ENCODE data around the gene DDB1. TPM values are rescaled to one million over a fixed set of nuclear protein-coding genes. Genes with fewer than 3 reads are reported as not detected.

DDB1 gene
- total and polyA plus RNA-seq, 2 of the 4 experiments (the other 2 are of a cell fraction) = 221 to 412 TPM

GRCh38 chr11:61380884-61381283, 48.0 kb upstream of the DDB1 start:
- Histone ChIP-seq H3K4ac (ENCODE audit: low read depth, low read length) (no peak overlapping the region), H3K9ac (ENCODE audit: low read depth, low read length) (no peak overlapping the region), H2AFZ (replicated peaks; ENCODE audit: low read length, poor library complexity) (no peak overlapping the region), H2BK5ac (ENCODE audit: low read depth, low read length, poor library complexity, severe bottlenecking) (no peak overlapping the region), H4K5ac (ENCODE audit: low read depth, low read length) (no peak overlapping the region), H2AK9ac (replicated peaks; ENCODE audit: low read depth, low read length, poor library complexity) (no peak overlapping the region), H2BK120ac (ENCODE audit: low read depth, low read length) (no peak overlapping the region), H3K9me3 (ENCODE audit: control insufficient read depth, insufficient read depth, low read length) (no peaks in the 10 kb centered on the region), H3K9me1 (ENCODE audit: insufficient read depth, low read length) (peaks cover 3% of the 10 kb centered on the region; the same call in 1 of the 2 replicates), H4K20me1 (ENCODE audit: insufficient read depth, low read length) (no peaks in the 10 kb centered on the region; the same call in 1 of the 2 replicates), H3K27ac (ENCODE audit: insufficient read depth, low read length) (no peak overlapping the region), H3K27me3 (ENCODE audit: control insufficient read depth, insufficient read depth, low read length) (no peaks in the 10 kb centered on the region), H2AK5ac (ENCODE audit: low read depth, low read length) (no peak overlapping the region), H3K79me1 (ENCODE audit: low read depth in 1 of 2, low read length in 2 of 2) (peaks cover 0 to 4% of the 10 kb centered on the region in 2 experiments; a peak in 2 of 4 replicates), H4K8ac (ENCODE audit: low read depth in 2 of 2, low read length in 2 of 2) (no peak overlapping the region), H3K23ac (ENCODE audit: low read depth, low read length) (no peak overlapping the region), H3K18ac (ENCODE audit: low read depth, low read length) (no peak overlapping the region), H4K91ac (ENCODE audit: insufficient read depth, low read depth, low read length) (no peak overlapping the region), H3K4me2 (ENCODE audit: low read depth, low read length) (no peak overlapping the region), H3K36me3 (ENCODE audit: control insufficient read depth, insufficient read depth, low read length) (no peaks in the 10 kb centered on the region), H3K4me3 (ENCODE audit: insufficient read depth, low read depth, low read length) (no peak overlapping the region), H3K4me1 (ENCODE audit: control insufficient read depth, insufficient read depth, low read length) (peaks cover 11% of the 10 kb centered on the region), H2BK15ac (ENCODE audit: low read depth, low read length) (no peak overlapping the region), H3K56ac (ENCODE audit: extremely low read depth, insufficient read depth, low read length) (no peak overlapping the region), H2BK20ac (ENCODE audit: low read depth, low read length) (no peak overlapping the region), H3K14ac (replicated peaks; ENCODE audit: low read depth, low read length) (no peak overlapping the region)
- DNase-seq (no peak), ATAC-seq (ENCODE audit: low read depth) (no peak)
- ChIA-PET POLR2A (ENCODE audit: unreplicated experiment) (no interaction called here), CTCF (interaction anchor here (0.6 to 1.0 kb wide), 2 partner anchors 31 to 45 kb away, joined by 3 read pairs; no protein-coding TSS in a partner anchor)
- BruUV-seq (replicated peaks) = no TSS peak
- dilution Hi-C loops (cut with HindIII; ENCODE audit: low sequenced_read_pairs, unreplicated experiment) = no loop called here
- TF ChIP-seq FOS (IDR thresholded peaks at IDR 0.05; ENCODE audit: low read depth, low read length) = no peak
- no peak for TF ChIP-seq USF2 (IDR thresholded peaks at IDR 0.05; ENCODE audit: low read depth, low read length)
- TF ChIP-seq CHD1 (IDR thresholded peaks at IDR 0.05; ENCODE audit: low read depth, low read length) = no peak
- no peak for TF ChIP-seq RFX5 (IDR thresholded peaks at IDR 0.05; ENCODE audit: low read depth, low read length)
- TF ChIP-seq MAZ (IDR thresholded peaks at IDR 0.05; ENCODE audit: borderline replicate concordance, low read depth, low read length) = no peak
- no peak for TF ChIP-seq BHLHE40 (IDR thresholded peaks at IDR 0.05; ENCODE audit: low read depth, low read length)
- intact Hi-C loops (cut with micrococcal nuclease) = no loop called here
- in situ Hi-C loops (cut with MboI; ENCODE audit: low sequenced_read_pairs) = no loop called here
- 90% methylated on average over 2 of the region's 9 CpGs; no CpG with 5 or more reads in 1 of the 2 experiments for WGBS, 2 experiments (ENCODE audit: extremely low coverage in 2 of 2, insufficient read length in 1 of 2)
